Prostate gland (tissue), 2 donors: ENCODE measurements around the gene CFAP100.

Experiments
- POLR2A ChIP-seq: fragments of 450-650 bp; IDR thresholded peaks from one replicate; pipeline ENCODE4 v1.6.1; 2016; ENCODE audit warnings: antibody characterized with exemption, mild to moderate bottlenecking
- POLR2AphosphoS5 ChIP-seq: sonication (generic); formaldehyde crosslinking; IDR thresholded peaks from one replicate; pipeline ENCODE4 v1.6.1; 2017; ENCODE audit warnings: antibody characterized with exemption
- TF ChIP-seq, protein P1 (sequence below), 4 experiments: fragments of 200-600 bp in 2 of 4; fragments of 450-650 bp in 2 of 4; sonication (generic) in 2 of 4; IDR thresholded peaks; 1 replicate in 3 of 4; 2 replicates in 1 of 4; pipeline ENCODE4 v1.5.1; 2016 to 2019; ENCODE audit warnings: antibody characterized with exemption in 4 of 4, mild to moderate bottlenecking in 2 of 4, moderate library complexity in 2 of 4

DNA sequence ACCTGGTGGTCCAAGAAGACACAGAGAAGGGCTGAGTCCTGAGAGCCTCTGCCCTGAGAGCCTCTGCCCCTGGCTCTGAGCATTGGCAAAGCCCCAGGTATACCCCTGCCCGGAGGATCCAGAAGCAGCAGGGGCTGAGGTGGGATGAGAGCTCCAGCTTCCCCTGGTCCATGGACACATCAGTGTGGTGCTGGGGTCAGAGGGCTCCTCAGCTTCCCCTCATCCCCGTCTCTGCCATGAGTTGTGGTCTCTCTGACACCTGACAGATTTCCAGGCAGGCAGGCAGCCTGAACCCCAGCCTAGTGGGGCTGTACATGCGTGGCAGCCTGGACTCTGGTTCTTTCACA lies 34.0 kb upstream of the CFAP100 start:
- TF ChIP-seq, protein P1, sequence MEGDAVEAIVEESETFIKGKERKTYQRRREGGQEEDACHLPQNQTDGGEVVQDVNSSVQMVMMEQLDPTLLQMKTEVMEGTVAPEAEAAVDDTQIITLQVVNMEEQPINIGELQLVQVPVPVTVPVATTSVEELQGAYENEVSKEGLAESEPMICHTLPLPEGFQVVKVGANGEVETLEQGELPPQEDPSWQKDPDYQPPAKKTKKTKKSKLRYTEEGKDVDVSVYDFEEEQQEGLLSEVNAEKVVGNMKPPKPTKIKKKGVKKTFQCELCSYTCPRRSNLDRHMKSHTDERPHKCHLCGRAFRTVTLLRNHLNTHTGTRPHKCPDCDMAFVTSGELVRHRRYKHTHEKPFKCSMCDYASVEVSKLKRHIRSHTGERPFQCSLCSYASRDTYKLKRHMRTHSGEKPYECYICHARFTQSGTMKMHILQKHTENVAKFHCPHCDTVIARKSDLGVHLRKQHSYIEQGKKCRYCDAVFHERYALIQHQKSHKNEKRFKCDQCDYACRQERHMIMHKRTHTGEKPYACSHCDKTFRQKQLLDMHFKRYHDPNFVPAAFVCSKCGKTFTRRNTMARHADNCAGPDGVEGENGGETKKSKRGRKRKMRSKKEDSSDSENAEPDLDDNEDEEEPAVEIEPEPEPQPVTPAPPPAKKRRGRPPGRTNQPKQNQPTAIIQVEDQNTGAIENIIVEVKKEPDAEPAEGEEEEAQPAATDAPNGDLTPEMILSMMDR (IDR thresholded peaks at IDR 0.05) = no peak
- no peak for TF ChIP-seq POLR2A
- TF ChIP-seq POLR2AphosphoS5 = no peak
